ENCODE data around the gene LAMB3.

GRCh38 chr1:209633335-209633997 lies 18.8 kb downstream of the LAMB3 start:
- TF ChIP-seq, protein P1, sequence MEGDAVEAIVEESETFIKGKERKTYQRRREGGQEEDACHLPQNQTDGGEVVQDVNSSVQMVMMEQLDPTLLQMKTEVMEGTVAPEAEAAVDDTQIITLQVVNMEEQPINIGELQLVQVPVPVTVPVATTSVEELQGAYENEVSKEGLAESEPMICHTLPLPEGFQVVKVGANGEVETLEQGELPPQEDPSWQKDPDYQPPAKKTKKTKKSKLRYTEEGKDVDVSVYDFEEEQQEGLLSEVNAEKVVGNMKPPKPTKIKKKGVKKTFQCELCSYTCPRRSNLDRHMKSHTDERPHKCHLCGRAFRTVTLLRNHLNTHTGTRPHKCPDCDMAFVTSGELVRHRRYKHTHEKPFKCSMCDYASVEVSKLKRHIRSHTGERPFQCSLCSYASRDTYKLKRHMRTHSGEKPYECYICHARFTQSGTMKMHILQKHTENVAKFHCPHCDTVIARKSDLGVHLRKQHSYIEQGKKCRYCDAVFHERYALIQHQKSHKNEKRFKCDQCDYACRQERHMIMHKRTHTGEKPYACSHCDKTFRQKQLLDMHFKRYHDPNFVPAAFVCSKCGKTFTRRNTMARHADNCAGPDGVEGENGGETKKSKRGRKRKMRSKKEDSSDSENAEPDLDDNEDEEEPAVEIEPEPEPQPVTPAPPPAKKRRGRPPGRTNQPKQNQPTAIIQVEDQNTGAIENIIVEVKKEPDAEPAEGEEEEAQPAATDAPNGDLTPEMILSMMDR (conservative IDR thresholded peaks at IDR 0.05 in 1 of 2, IDR thresholded peaks at IDR 0.05 in 1 of 2; ENCODE audit: extremely low read depth in 1 of 2, insufficient read depth in 1 of 2, low read depth in 1 of 2, low read length in 2 of 2) = no peak
- TF ChIP-seq EZH2 (IDR thresholded peaks at IDR 0.05; ENCODE audit: borderline replicate concordance, low read length) = no peak

All from mammary epithelial cell (primary cell).